Mesothelial cell of epicardium (in vitro differentiated cells): ENCODE results near the gene RGL4. TPM values are rescaled to one million over a fixed set of nuclear protein-coding genes. Genes with fewer than 3 reads are reported as not detected.
"Not testable (repeated sequence)": the region's sequence is repeated elsewhere in the genome, so short reads cannot be mapped to it uniquely, and the experiment has no call there.

Experiments used
- DNase-seq, 2 experiments: peaks; one replicate each; pipeline ENCODE4 v3.0.0; 2021; ENCODE audit warnings: low spot score in 2 of 2; ENCODE audit not compliant: unreplicated experiment in 2 of 2
- H3K27ac Mint-ChIP-seq: 2 replicates; pipeline ENCODE4 v1.8.0; 2021; ENCODE audit warnings: mixed read lengths
- H3K27me3 Mint-ChIP-seq: 2 replicates; pipeline ENCODE4 v1.8.0; 2021; ENCODE audit warnings: low read depth, mixed read lengths
- H3K36me3 Mint-ChIP-seq: 2 replicates; pipeline ENCODE4 v1.8.0; 2021; ENCODE audit warnings: mixed read lengths
- H3K4me1 Mint-ChIP-seq: 2 replicates; pipeline ENCODE4 v1.8.0; 2021; ENCODE audit warnings: mixed read lengths
- H3K4me3 Mint-ChIP-seq: 2 replicates; pipeline ENCODE4 v1.8.0; 2021; ENCODE audit warnings: mild to moderate bottlenecking, moderate library complexity, mixed read lengths
- H3K9me3 Mint-ChIP-seq: 2 replicates; pipeline ENCODE4 v1.8.0; 2021; ENCODE audit warnings: mixed read lengths
- total RNA-seq: library from RNA; stranded (reverse); gene quantifications from 3 replicates; pipeline ENCODE4 v1.2.1, GENCODE V29; 2021
- TF ChIP-seq, protein P1 (sequence below): fragments of 200-600 bp; sonication (generic); IDR thresholded peaks from one replicate; pipeline ENCODE4 v1.5.0; 2021; ENCODE audit warnings: antibody characterized with exemption; ENCODE audit not compliant: unreplicated experiment

The RGL4 gene
- total RNA-seq, 1 donor from 2014 or later = not detected

DNA sequence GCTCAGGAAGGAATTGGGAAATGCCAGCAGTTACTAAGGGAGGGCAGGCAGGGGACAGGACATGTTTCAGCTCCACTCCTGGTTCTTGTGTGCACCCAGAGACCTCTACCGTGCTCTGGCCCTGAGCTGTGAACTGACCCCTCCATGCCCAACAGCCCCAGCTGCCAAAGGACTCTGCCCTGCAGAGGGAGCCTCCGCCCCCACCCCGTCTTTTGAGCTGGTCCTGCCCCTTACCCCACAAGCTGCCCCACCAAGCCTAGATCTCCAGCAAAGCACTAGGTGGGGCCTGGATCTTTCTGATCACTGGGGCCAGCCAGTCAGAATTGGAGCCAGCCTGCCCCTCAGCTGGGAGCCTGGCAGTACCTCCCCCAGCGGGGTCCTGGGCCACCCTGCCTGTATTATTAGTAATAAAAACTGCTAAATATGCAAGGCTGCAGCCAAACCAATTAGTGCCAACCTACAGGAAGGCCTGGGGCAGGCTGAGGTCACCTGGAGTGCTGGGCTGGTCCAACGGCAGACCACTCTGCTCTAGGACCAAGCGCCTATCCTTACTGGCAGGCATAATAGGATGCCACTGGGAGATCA, 34.8 kb upstream of the RGL4 start:
- H3K9me3 Mint-ChIP-seq = no peaks in the 10 kb centered on the region
- TF ChIP-seq, protein P1, sequence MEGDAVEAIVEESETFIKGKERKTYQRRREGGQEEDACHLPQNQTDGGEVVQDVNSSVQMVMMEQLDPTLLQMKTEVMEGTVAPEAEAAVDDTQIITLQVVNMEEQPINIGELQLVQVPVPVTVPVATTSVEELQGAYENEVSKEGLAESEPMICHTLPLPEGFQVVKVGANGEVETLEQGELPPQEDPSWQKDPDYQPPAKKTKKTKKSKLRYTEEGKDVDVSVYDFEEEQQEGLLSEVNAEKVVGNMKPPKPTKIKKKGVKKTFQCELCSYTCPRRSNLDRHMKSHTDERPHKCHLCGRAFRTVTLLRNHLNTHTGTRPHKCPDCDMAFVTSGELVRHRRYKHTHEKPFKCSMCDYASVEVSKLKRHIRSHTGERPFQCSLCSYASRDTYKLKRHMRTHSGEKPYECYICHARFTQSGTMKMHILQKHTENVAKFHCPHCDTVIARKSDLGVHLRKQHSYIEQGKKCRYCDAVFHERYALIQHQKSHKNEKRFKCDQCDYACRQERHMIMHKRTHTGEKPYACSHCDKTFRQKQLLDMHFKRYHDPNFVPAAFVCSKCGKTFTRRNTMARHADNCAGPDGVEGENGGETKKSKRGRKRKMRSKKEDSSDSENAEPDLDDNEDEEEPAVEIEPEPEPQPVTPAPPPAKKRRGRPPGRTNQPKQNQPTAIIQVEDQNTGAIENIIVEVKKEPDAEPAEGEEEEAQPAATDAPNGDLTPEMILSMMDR = no peak
- H3K4me1 Mint-ChIP-seq = no peaks in the 10 kb centered on the region
- H3K27me3 Mint-ChIP-seq = no peaks in the 10 kb centered on the region
- H3K27ac Mint-ChIP-seq = no peak overlapping the region
- DNase-seq = no peak
- peaks cover 24% of the 10 kb centered on the region for H3K36me3 Mint-ChIP-seq
- H3K4me3 Mint-ChIP-seq = no peak overlapping the region

DNA sequence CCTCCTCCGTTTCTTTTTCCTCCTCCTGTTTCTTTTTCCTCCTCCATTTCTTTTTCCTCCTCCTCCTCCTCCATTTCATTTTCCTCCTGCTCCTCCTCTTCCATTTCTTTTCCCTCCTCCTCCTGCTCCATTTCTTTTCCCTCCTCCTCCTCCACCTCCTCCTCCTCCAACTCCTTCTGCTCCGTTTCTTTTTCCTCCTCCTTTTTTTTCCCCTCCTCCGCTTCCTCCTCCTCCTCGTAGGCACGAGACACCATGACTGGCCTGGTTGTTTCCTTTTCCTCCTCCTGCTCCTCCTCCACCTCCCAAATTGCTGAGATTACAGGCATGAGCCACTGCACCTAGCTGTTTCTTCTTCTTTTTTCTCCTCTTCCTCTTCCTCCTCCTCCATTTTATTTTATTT, 33.1 kb upstream of the RGL4 start:
- no peak overlapping the region for H3K4me3 Mint-ChIP-seq
- H3K27me3 Mint-ChIP-seq = no peaks in the 10 kb centered on the region
- no peak overlapping the region for H3K27ac Mint-ChIP-seq
- peaks cover 32% of the 10 kb centered on the region for H3K36me3 Mint-ChIP-seq
- TF ChIP-seq, protein P1 = no peak
- DNase-seq = no peak
- peaks cover 8% of the 10 kb centered on the region for H3K9me3 Mint-ChIP-seq
- H3K4me1 Mint-ChIP-seq = no peaks in the 10 kb centered on the region

DNA sequence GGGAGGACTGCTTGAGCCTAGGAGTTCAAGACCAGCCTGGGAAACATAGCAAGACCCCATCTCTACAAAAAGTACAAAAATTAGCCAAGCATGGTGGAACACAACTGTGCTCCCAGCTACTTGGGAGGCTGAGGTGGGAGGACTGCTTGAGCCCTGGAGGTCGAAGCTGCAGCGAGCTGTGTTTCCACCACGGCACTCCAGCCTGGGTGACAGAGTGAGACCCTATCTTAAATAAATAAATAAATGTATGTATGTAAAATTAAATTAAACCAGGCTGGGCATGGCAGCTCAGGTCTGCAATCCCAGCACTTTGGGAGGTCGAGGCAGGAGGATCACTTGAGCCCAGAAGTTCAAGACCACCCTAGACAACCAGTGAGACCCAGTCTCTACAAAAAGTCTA, 30.4 kb upstream of the RGL4 start:
- DNase-seq, H3K27me3 Mint-ChIP-seq, H3K27ac Mint-ChIP-seq, H3K4me1 Mint-ChIP-seq, H3K4me3 Mint-ChIP-seq: not testable (repeated sequence)
- H3K36me3 Mint-ChIP-seq = peaks cover 50% of the 10 kb centered on the region
- peaks cover 20% of the 10 kb centered on the region for H3K9me3 Mint-ChIP-seq

DNA sequence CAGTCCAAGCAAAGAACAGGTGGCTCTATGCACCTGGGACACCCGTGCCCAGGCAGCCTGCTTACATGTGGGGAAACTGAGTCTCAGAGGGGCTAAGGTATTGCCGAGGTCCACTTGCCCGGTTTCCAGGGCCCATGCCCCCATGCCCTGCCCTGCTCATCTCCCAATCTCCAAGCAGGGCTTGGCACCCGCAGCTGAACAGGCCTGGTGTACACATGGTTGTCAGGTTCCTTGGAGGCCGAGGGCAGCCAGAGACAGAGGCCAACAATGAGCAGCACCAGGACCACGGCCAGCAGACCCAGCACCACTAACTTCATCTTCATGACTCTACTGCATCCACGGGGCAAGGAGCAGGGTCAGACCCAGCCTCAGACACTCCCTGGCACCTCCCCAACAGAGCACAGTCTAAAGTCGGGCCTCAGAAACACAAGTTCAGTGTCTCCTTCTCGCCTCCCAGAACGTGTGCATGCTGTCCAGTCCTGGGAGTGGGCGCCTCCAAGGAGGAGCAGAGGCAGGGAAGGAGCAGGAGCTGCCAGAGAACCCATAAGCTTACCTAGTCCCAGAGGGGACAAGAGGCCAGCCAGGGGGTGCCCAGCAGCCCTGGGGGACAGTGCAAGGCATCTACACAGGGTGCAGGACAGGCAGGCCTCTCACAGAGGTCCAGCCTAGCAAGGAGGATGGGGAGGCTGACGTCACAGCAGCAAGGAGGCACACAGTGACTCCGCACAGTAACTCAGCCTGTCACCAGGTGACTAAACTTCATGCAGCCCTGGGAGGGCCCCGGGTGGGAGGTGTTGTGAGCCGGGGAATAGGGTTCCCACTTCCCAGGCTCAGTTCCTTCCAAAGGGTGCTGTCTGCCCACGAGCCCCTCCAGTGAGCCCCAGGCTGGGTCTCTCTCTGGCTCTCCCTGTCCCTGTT, 20.2 kb upstream of the RGL4 start:
- no peaks in the 10 kb centered on the region for H3K4me1 Mint-ChIP-seq
- H3K4me3 Mint-ChIP-seq = no peak overlapping the region
- TF ChIP-seq, protein P1 = no peak
- no peak overlapping the region for H3K27ac Mint-ChIP-seq
- H3K36me3 Mint-ChIP-seq = peaks cover 16% of the 10 kb centered on the region
- peaks cover 2% of the 10 kb centered on the region for H3K9me3 Mint-ChIP-seq
- H3K27me3 Mint-ChIP-seq = no peaks in the 10 kb centered on the region
- DNase-seq = no peak

DNA sequence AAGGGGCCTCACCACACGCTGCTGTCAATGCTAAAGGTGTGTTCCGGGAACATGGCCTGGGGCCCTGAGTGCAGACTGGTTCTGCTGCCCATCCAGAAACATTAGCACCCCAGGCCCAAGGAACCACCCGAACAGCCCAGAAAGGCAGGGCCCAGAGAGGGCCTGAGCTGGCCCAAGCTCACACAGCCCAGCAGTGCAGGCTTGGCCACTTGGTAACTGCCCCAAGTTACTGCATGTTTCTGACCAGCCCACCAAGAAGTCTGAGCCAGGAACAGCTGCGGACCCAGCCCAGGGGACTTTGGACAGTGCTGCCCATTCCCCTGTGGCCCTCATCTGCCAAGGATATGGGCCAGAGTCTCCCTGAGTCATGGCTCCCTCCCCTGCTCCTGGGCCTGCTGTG, 19.4 kb upstream of the RGL4 start:
- H3K36me3 Mint-ChIP-seq, H3K27me3 Mint-ChIP-seq, DNase-seq, H3K4me3 Mint-ChIP-seq, H3K9me3 Mint-ChIP-seq, H3K4me1 Mint-ChIP-seq, H3K27ac Mint-ChIP-seq: not testable (repeated sequence)

DNA sequence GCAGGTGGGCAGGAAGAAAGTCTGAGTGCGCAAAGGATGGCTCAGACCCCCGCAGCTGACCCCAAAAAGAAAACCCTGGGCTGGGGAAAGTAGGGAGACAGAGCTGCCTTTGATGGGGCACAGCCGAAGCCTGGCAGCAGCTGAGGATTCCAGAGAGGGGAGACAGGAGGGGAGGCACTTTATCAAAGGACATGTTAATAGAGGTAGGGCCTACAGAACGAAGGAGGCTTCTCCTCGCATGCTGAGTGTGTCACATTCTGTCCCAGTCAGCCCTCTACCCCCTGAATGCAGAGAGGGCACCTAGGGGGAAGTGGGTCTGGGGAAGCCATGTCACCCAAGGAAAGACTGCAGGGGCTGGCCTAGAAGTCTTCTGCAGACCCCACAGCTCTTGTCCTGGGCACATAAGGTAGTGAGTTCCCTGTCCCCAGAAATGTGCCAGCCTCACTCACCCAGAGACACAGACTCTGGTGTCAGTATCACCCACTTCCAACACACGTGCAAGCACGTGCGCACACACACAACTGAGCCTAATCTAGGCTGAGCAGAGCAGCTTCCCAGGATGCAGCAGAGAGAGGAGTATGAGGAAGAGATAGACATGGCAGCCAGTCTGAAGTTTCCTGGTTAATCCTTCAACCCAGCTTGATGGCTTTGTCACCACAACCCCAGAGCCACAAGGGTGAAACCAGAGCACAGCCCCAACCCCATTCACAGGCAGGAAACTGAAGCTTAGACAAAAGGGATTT, 18.3 kb upstream of the RGL4 start:
- H3K4me3 Mint-ChIP-seq, H3K4me1 Mint-ChIP-seq, H3K27ac Mint-ChIP-seq, H3K27me3 Mint-ChIP-seq, H3K36me3 Mint-ChIP-seq, H3K9me3 Mint-ChIP-seq, DNase-seq: not testable (repeated sequence)
